Measurements from ENCODE around the gene FARP1.
"Not testable (repeated sequence)": the region's sequence is repeated elsewhere in the genome, so short reads cannot be mapped to it uniquely, and the experiment has no call there.

The FARP1 gene

DNA sequence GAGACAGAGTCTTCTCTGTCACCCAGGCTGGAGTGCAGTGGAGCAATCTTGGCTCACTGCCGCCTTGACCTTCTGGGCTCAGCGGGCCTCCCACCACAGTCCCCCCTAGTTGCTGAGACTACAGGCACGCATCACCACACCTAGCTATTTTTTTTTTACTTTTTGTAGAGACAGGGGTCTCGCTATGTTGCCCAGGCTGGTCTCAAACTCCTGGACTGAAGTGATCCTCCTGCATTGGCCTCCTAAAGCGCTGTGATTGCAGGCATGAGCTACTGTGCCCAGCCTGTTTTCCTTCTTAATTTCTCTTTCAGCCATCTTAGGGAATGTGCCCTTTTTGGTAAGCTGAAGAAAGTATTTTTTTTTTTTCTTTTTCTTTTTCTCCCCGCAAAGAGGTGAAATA lies 76.8 kb downstream of the FARP1 start:
- no peak overlapping the region for H3K4me3 ChIP-seq (ENCODE audit: low read depth, low read length)
- DNase-seq (ENCODE audit: low read depth) = no peak

DNA sequence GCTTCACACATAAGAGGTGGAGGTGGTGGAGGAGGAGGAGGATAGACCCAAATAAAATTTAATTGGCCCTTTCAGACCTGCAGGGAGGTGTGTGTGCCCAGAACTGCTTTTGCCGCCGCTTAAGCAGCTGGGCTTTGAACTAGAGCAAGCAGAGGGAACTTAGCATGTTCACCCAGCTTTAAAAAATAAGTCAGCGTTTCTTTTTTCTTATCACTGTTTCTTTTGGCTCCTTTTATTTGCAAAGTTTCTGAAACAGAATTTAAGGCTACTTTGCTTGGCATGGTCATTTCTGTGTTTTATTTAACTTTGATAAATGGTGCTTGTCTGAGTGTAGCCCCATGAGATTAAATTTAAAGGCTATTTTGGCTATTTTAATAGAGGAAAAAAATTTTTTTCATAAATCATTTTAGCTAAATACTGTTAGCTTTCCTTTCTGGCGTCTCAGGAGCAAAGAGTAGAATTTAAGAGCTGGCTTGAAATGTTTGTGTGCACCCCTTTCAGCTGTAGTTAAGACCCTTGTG lies 77.4 kb downstream of the FARP1 start:
- H3K4me3 ChIP-seq (ENCODE audit: low read depth, low read length) = no peak overlapping the region
- no peak for DNase-seq (ENCODE audit: low read depth)

DNA sequence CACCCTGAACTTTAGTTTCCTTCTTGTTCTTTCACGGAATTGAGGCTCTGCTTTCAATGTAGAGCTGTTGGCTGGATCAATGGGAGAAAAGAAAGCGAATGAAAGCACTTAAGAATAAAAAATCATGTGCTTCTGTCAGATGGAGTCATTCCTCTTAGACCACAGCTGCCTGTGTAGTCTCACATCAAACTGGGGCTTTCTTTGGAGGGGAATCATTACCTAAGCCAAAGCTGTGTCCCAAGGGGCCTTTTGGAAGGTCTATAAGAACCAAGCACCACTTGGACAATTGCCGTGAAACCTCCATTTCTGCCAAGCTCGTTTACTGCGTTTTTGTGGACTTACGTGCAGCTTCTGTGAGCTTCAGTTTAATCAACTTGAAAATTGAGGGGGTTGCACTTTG lies 78.3 kb downstream of the FARP1 start:
- DNase-seq (ENCODE audit: low read depth) = peak; percentile 61
- H3K4me3 ChIP-seq (ENCODE audit: low read depth, low read length) = no peak overlapping the region

- H3K4me3 ChIP-seq (ENCODE audit: low read depth, low read length) = no peak overlapping the region
- DNase-seq (ENCODE audit: low read depth) = no peak
Observed at GRCh38 chr13:98222081-98222554, 79.2 kb downstream of the FARP1 start.

GRCh38 chr13:98222816-98223215 lies 79.9 kb downstream of the FARP1 start:
- no peak for DNase-seq (ENCODE audit: low read depth)
- H3K4me3 ChIP-seq (ENCODE audit: low read depth, low read length) = no peak overlapping the region

DNA sequence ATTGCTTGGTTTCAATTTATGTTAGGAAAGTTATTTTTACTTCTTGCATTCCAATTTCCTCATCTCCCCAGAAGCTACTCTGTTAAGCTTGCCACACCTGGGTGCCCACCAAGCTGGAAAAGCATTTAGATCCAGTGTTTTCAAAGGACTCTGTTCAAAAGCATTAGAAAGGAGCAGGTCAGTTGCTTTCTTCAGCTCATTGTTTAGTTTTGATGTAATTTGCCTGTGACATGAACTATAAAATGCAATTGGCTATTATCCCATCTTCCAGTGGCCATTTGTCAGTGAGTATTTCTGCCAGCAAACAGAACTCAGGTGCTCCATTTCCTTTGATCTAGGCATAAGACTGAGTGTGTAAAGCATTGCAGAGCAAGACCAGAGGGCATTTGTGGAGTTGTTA lies 80.8 kb downstream of the FARP1 start:
- DNase-seq (ENCODE audit: low read depth) = no peak
- H3K4me3 ChIP-seq (ENCODE audit: low read depth, low read length) = no peak overlapping the region

DNA sequence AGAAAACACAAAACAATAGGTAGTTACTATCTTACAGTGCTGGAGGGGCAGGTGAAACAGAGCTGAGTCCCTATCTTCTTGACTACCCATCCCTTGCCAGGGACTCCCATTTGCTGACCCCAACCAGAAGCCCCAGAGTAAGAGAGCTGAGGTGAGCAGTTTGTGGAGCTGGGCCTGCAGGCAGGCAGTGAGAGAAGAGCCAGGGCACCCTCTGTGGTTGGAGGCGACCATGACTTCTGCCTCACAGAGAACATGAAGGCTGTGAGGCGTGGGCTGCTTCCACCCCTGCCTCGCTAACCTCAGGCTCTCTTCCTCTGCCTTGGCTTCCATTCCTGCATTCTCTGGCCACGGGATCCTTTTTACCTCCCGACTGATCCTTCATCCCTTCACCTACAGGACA lies 81.7 kb downstream of the FARP1 start:
- H3K4me3 ChIP-seq (ENCODE audit: low read depth, low read length) = no peak overlapping the region
- no peak for DNase-seq (ENCODE audit: low read depth)

DNA sequence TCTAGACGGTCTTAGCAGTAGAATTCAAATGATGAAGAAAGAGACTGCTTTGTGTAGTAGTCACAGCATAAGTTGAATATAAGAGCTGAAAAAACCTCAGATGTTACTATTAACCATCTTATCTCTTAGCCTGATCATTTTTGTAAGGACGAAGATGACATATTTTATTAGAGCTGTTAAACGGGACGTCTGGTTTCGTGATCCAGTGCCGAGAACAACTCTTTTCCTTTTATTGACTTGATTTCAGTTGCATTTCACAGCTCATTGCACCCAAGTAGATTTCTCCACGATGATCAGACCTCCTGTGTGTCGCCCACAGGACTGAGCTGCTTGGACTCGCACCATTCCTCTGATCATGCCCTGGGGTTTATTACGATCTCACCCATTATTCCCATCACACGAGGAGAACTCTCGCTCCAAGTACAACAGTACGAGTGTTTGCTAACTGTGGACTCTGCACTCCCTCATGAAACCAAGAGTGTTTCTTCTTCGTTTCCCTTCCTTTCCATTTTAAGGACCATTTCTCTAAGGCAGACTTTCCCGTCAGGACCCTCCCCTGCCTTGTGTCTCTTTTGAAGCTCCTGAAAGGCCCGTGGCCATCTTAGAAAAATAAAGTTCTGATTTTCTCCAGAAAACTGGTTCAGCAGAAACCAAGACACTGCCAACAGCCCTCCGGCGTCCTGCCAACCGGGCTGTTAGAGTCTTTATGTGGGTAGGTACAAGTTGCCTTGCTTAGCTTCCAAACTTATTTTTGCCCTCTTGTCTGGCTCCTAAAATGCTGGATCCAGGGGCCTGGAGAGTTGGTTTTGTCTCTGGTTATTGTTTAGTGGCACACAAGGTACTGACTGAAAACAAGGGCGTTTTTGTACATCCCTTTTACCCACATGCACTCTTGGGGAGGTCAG lies 82.4 kb downstream of the FARP1 start:
- no peak overlapping the region for H3K4me3 ChIP-seq (ENCODE audit: low read depth, low read length)
- DNase-seq (ENCODE audit: low read depth) = no peak

DNA sequence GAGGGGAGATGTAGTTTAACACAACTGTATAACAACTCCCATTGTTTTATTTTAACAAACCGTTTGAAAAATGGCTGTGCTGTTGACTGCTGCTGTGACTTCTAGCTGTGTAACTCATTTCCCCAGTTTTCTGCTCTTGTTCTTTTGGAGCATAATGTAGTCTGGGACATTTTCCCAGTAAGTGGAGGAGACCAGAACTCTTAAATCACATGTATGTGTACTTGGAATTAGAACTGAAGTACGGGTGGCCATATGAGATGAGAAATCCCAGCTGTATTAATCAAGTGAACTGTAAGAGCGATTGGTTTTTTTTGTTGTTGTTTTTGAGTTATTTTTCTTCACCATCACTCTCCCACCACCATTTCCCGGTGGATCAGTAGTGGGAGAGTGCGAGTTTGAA lies 83.6 kb downstream of the FARP1 start:
- no peak overlapping the region for H3K4me3 ChIP-seq (ENCODE audit: low read depth, low read length)
- DNase-seq (ENCODE audit: low read depth) = no peak

GRCh38 chr13:98228661-98229341 lies 85.9 kb downstream of the FARP1 start:
- no peak overlapping the region for H3K4me3 ChIP-seq (ENCODE audit: low read depth, low read length)
- DNase-seq (ENCODE audit: low read depth) = no peak

DNA sequence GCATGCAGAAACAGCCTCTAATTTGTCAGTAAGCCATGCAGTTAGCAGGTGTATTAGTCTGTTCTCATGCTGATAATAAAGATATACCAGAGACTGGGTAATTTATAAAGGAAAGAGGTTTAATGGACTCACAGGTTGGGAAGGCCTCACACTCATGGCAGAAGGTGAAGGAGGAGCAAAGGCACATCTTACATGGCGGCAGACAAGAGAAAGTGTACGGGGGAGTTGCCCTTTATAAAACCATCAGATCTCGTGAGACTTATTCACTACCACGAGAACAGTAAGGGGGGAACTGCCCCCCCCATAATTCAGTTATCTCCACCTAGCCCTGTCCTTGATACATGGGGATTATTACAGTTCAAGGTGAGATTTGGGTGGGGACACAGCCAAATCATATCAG lies 87.9 kb downstream of the FARP1 start:
- DNase-seq (ENCODE audit: low read depth) = not testable (repeated sequence)

GRCh38 chr13:98232456-98232855 lies 89.6 kb downstream of the FARP1 start:
- H3K4me3 ChIP-seq (ENCODE audit: low read depth, low read length) = no peak overlapping the region
- no peak for DNase-seq (ENCODE audit: low read depth)

More for the DNA sequence above, 87.9 kb downstream of the FARP1 start:
- not testable (repeated sequence) for H3K4me3 ChIP-seq (ENCODE audit: low read depth, low read length)

DNA sequence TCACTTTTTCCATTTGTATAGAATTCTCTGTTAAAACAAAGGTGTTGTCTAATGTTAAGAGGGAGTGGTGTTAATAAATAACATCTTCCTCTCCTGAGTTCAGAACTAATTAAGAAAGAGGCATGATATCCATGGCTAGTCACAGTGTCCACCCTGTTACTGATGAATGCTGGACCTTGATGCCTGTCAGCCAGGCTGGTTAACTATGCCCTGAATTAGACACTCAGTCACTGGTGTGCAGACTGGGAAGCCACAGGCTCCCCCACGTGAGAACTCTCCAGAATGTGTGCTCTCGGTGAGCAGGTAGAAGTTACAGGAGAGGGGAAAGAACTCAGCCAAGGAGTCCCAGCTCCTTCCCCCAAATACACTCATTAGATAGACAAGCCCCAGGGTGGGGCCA lies 90.2 kb downstream of the FARP1 start:
- no peak for DNase-seq (ENCODE audit: low read depth)
- H3K4me3 ChIP-seq (ENCODE audit: low read depth, low read length) = no peak overlapping the region

GRCh38 chr13:98234348-98234747 lies 91.5 kb downstream of the FARP1 start:
- no peak for DNase-seq (ENCODE audit: low read depth)
- H3K4me3 ChIP-seq (ENCODE audit: low read depth, low read length) = no peak overlapping the region

DNA sequence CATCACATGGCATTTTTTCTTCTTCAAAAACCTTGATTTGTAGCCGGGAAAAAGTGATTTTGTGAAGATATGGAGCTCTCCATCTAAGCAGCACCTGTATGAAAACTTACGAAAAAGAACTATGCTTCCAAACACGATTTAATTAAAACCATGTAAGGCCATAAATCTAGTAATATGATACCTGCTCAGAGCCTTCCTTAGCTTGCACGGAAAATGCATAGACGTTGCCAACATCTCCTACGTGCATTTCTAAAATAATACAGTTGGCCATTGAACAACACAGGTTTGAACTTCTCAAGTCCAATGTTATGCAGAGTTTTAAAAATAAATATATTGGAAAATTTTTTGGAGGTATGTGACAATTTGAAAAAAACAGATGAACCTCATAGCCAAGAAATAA lies 93.3 kb downstream of the FARP1 start:
- no peak overlapping the region for H3K4me3 ChIP-seq (ENCODE audit: low read depth, low read length)

DNA sequence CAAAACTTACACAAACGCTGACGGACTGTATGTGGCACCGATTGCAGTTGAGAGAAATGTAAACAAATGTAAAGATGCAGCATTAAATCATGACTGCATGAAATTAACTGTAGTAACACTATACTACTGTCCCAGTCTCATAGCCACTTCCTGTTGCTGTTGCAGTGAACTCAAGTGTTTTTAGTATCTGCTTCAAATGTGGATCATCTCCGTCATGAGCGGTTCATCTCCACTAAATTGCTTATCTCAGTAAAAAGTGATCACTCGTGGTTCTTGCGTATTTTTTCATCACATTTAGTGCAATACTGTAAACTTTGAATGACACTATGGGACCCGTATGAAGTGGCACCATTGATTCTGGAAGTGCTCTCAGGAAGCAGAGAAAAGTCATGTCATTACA lies 94.4 kb downstream of the FARP1 start:
- no peak overlapping the region for H3K4me3 ChIP-seq (ENCODE audit: low read depth, low read length)
- no peak for DNase-seq (ENCODE audit: low read depth)

More for the DNA sequence above, 93.3 kb downstream of the FARP1 start:
- DNase-seq (ENCODE audit: low read depth) = no peak

DNA sequence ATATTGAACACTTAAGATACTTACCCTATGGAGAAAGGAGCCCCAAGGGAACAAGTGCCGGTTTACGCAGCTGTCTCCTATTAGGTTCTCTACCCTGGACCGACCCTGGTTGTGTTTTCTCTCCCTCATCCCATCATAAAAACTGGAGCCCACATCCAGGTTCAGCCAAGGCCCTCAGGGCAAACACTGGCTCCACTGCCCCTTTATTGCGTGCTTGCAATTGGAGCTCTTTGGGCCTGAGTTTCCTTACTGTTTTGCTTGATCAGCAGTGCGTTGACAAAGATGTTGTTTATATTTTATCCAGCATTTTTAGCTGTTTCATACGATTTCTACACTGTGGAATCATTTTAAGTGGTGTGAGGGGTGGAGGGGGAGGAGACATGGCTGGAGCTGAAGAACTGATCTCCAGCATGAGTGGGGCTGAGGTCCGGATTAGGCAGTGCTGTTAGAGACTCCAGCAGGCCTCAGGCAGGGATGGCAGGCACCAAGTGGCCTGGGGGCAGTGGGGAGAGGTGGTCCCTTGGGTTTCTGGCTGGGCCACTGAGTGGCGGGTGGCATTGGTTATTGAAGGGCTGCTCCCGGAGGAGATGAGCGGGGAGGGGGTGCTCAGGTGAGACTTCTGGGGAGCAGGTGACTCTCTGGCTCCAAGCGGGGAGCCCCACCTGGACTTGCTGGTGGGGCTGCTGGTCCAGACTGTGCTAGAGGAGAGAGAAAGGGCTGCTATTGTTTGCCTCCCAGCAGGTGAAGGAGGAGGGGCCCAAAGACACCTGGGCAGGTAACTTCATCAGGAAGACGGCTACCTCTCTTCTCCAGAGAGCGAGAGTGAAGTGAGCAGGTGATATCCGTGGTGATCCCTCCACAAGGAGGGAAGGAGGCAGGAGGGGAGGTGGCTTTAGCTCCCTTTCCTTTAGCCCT lies 96.5 kb downstream of the FARP1 start:
- DNase-seq (ENCODE audit: low read depth) = no peak
- H3K4me3 ChIP-seq (ENCODE audit: low read depth, low read length) = no peak overlapping the region

GRCh38 chr13:98240135-98240534 lies 97.2 kb downstream of the FARP1 start:
- no peak overlapping the region for H3K4me3 ChIP-seq (ENCODE audit: low read depth, low read length)
- no peak for DNase-seq (ENCODE audit: low read depth)

DNA sequence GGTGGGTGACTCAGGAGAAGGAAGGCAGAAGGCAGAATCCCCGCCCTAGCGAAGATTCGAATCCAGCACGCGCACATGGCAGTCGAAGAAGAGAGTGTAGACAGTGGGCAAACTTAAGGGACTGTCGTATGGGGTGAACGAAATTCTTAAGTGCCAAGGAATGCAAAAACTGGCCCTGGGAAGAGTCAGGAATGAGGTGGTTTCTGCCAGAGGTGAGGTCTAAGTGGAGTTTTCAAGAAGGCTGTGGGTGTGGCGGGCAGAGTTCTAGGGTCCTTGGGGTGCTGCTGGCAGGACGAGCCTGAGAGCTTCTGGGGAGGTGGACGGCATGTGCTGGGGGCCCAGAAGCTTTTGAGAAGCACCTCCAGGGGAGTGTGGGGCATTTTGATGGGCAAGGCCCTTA lies 98.1 kb downstream of the FARP1 start:
- no peak for DNase-seq (ENCODE audit: low read depth)

DNA sequence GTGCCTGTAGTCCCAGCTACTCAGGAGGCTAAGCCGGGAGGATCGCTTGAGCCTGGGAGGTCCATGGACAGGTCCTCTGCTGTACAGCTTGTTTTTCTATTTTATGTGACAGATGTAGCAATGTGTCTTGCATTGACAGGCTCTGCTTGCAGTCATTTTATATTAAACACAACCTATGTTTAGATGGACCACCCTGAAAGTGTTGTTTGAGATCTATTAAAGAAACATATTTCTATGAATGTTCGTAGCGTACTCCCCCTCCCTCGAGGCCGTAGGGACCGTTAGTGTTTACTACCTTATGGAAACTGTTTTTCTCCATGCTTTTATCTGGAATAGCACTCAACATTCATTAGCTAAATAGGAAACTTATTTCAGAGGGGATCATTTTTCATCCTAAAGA lies 99.1 kb downstream of the FARP1 start:
- H3K4me3 ChIP-seq (ENCODE audit: low read depth, low read length) = no peak overlapping the region
- no peak for DNase-seq (ENCODE audit: low read depth)

More for the DNA sequence above, 98.1 kb downstream of the FARP1 start:
- no peak overlapping the region for H3K4me3 ChIP-seq (ENCODE audit: low read depth, low read length)

Data from skeletal muscle cell (primary cell).